ENCODE measurements around the gene NFU1.

Gene NFU1

GRCh38 chr2:69436938-69437750, at the start of gene NFU1:
Gene NFU1, minus strand, starts transcription at chr2:69437435. Its CDS starts 13 bp downstream, at chr2:69437422.
- peak; percentile 90 for DNase-seq (ENCODE audit: low read depth)

- no peak for DNase-seq (ENCODE audit: low read depth)
These were observed 46.5 kb upstream of the NFU1 start for GRCh38 chr2:69483696-69484095.

- no peak for DNase-seq (ENCODE audit: low read depth)
These were observed 45.8 kb upstream of the NFU1 start for GRCh38 chr2:69483024-69483423.

DNA sequence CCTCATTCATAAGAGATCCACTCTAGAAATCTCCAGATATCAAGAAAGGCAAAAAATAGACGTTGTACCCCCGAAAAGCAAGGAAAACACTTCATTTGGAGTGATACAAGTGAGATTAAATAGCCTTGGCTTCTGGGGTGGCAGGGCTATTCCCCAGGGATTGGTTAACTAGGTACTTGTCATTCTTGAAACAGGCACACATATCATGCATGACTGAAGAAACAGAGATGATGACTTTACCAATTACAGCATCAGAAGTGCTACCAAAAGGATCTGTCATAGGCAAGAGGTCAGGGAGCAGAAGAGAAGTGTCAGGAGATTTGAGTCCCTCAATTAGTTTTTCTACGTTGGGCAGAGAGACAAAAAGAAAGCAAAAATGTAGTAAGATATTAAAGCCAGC, 45.2 kb upstream of the NFU1 start:
- no peak for DNase-seq (ENCODE audit: low read depth)

DNA sequence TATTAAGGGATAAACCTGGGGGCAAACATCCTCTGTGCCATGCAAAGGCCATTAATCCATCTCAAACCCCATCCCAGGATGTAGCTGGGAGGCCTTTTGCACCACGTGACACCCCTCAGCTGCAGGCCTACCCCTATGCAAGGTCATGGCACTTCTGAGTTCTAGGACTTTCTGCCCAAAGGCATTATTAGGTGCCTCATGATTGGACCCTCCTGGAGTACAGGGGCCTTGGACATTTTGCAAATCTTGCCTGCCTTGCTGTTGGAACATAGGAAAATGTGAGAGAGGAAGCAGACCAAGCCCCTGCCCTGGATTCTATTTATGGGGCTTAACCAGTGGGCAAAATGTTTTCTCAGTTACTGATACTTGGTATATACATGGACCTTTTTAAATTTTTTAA, 44.2 kb upstream of the NFU1 start:
- DNase-seq (ENCODE audit: low read depth) = no peak

DNA sequence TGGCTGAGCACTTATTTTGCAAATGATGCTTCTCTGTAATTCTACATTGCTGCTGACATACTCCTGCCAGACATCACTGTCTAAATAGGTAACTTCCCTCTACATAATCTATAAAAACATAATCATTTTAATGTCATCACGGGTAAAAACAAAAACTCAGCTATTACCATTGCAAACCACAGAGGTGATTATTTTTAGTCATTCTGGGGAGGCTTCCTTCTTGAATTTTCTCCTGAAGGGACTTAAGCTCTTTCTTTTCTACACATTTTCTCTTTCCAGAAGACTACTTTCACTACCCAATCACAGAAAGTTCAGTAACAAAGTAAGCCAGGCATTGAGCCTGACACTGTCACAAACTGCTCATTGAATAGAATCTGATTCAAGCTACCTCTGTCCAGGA, 40.4 kb upstream of the NFU1 start:
- no peak for DNase-seq (ENCODE audit: low read depth)

DNA sequence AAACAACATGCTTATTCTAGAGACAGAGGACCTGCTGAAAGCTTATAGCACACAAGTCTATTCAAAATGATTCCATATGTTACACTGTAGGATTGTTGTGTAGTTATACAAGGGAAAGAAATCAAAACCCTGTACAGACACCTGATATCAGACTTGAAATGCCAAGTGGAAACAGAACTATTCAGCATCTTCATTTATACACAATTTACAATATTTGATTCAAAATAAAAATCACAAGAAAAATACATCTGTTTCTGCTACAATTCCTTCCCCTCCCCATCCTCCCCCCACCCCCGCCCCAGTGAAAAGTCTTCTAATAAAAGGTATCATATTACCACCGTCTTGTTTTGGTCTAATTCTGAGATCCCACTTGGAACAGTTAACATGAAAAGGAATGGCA, 37.5 kb upstream of the NFU1 start:
- no peak for DNase-seq (ENCODE audit: low read depth)

DNA sequence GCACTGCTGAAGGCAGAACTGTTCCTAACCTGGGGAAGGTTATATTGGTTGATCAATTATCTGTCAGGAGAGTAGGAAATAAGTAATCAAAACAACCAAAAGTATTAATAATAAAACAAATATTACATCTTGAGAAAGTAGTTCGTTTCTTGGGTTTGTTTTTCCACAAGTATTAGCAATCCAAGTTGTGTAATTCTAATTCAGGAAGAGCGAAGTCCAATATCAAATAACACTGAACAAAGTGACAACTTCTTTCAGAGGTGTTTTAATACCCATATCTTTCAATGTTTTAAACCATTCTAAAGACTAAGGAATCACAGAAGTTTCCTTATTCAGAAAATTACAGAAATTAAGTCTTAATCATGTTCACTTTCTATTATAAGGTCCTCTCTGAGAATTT, 34.6 kb upstream of the NFU1 start:
- no peak for DNase-seq (ENCODE audit: low read depth)

- DNase-seq (ENCODE audit: low read depth) = no peak
These were observed 33.7 kb upstream of the NFU1 start for GRCh38 chr2:69470911-69471310.

DNA sequence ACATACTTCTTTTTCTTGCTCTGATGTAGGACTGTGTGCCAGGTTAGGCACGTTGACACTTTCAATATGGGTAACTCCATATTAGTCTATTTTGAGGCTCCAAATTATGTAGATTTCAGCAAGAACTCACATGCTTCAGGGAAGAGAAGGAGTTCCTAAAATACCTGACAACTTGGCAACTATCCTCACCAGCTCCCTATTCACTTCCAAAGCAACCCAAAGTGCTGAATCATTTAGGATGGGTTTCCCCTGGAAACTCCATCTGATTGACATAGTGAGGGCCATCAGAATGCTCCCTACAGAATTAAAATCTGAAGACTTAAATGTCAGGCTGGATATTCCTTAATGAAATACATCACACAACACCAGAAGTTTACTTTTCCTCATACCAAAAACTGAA, 32.5 kb upstream of the NFU1 start:
- no peak for DNase-seq (ENCODE audit: low read depth)

- DNase-seq (ENCODE audit: low read depth) = no peak
These were observed 32.1 kb upstream of the NFU1 start for GRCh38 chr2:69469375-69469774.

DNA sequence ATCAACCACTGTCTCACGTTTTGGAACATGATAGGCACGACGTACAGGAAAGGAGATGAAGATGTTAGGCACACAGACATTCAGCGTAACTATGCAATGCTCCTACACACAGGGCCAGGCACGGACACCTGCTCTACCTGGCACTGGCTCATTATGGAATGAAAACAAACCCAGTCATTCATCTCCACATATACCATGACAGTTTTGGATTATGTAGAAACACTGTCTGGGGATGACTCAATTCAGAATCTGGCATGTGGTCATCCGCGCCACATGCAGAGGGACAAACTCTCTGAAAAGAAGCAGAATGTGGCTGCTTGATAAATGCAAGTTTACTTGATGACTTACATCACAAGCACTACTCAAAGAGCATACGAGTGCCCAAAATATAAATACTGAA, 29.5 kb upstream of the NFU1 start:
- DNase-seq (ENCODE audit: low read depth) = no peak

GRCh38 chr2:69465513-69466456, 28.6 kb upstream of the NFU1 start:
- DNase-seq (ENCODE audit: low read depth) = no peak

DNA sequence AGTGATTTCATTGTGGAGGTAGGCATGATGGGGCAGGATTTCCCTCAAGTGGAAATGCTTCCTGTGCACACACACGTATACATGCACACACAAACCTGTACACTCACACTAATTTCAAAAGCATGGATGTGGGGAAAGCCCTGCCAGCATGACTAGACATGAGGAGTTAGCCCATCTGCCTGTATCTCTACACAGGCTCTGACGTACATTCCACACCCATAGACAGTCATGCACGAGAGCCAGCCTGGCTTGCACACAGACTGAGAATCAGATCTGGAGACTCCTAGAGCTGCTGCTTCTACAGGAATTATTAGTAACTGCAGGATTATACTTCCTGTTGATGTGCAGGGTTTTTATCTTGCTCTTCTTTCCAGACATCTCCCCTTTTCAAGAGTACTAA, 27.3 kb upstream of the NFU1 start:
- no peak for DNase-seq (ENCODE audit: low read depth)

DNA sequence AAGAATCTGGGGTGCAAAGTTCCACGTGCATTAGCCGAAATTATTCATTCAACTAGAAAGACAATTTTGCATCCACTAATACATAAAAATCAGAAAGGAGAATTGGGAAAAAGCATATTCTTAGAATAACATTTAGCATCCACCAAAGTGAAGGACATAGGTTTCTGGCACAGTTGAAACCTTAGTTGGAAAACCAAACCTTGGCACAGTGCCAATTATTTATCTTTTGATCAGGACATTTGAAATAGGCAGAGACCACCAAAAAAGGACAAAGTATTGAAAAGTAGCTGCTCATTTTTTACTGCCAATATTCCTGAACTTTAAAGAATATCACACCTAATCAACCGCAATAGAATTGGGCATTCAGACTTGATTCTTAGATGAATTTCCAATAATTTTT, 25.5 kb upstream of the NFU1 start:
- DNase-seq (ENCODE audit: low read depth) = no peak

- DNase-seq (ENCODE audit: low read depth) = no peak
These were observed 24.2 kb upstream of the NFU1 start for GRCh38 chr2:69461404-69461803.

GRCh38 chr2:69459936-69460335, 22.7 kb upstream of the NFU1 start:
- no peak for DNase-seq (ENCODE audit: low read depth)

DNA sequence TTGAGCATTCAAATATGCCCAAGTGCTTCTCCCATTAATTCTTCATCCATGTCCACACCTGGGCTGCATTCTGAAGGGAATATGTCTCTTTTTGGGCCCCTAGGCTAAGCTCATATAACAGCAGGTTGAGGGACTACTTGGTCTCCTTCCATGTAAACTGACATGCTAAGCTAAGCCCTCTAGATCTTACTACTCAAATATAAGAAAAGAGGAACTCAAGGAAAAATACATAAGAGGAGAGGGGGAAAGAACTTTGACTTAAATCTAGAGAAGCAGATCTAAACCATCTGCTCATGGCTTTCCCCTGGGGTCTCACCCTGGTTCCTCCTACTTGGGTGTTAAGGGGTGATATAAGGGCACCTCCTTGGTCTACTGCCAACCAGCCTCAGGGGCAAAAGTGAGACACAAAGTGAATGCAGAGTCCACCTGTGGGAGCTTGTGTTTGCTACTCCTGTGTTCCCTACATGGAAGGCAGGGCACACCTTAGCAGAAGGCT, 19.8 kb upstream of the NFU1 start:
- no peak for DNase-seq (ENCODE audit: low read depth)

DNA sequence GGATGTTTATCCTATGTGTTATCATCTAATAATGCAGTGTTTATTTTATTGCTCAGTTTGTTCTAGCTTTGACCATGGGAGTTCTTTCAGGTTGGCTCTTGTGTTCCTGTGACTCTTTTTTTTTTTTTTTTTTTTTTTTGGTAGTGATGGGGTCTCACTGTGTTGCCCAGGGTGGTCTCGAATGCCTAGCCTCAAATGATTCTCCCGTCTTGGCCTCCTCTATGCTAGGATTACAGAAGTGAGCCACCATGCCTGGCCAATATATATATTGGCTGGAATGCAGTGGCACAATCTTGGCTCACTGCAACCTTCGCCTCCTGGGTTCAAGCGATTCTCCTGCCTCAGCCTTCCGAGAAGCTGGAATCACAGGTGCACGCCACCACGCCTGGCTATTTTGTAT, 18.9 kb upstream of the NFU1 start:
- no peak for DNase-seq (ENCODE audit: low read depth)

DNA sequence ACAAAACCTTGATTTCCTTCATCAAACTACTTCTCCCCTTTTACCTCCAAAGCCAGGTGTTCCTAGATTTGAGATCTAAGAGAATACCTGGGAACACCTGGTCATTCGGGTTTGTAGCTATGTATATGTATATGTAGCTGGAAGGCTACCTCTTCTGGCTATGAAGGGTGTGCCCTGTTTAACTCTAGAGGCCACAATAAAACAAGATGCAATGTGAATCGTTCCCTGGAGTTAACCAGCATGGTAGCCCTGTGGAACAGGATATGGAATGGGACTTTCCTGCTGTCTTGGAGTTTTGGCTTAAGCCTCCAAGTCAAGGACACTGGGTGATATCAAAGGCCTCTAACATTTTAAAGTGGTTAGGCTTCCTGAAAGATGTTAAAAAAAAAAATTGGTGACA, 17.7 kb upstream of the NFU1 start:
- no peak for DNase-seq (ENCODE audit: low read depth)

DNA sequence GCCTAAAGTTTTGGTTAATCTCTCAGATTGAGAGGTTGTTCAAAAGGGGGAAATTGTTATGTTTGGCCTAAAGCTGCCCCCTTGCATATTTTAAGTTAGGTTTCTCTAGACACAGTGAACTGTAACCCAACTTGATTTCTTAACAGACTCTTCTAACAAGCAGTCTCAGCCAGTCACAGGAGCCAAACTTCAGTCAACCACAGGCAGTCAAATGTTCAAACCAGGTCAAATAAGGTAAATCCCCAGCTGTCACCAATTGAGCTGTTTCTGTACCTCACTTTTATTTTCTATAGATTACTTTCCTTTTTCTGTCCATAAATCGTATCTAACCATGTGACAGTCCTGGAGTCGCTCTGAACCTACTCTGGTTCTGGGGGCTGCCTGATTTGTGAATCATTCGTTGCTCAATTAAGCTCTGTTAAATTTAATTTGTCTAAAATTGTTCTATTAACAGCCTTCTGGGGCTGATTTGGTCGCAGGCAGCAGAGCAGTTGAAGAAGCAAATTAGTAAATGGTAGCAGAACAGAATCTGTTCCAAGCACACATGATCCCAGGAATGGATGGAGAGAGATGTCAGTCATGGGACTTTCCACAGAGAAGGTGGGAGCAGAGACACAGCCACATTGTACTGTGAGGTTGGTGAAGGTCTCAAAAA, 16.4 kb upstream of the NFU1 start:
- DNase-seq (ENCODE audit: low read depth) = no peak

- DNase-seq (ENCODE audit: low read depth) = no peak
These were observed 15.5 kb upstream of the NFU1 start for GRCh38 chr2:69452687-69453086.
